Uterus (tissue), 2 donors: ENCODE data around the gene TBX6.

Experiments used
- CTCF ChIP-seq, 4 experiments: fragments of 200-600 bp in 2 of 4; fragments of 450-650 bp in 2 of 4; sonication (generic) in 2 of 4; IDR thresholded peaks; one replicate each; pipeline ENCODE4 v1.5.1; 2016 to 2019; ENCODE audit warnings: antibody characterized with exemption in 4 of 4, mild to moderate bottlenecking in 2 of 4, moderate library complexity in 1 of 4
- POLR2A ChIP-seq, 2 donors: fragments of 450-650 bp; IDR thresholded peaks; one replicate each; pipeline ENCODE4 v1.6.1; 2016; ENCODE audit warnings: antibody characterized with exemption in 2 of 2, mild to moderate bottlenecking in 1 of 2, moderate library complexity in 1 of 2

GRCh38 chr16:30063278-30063892, 28.3 kb downstream of the TBX6 start:
- TF ChIP-seq CTCF (IDR thresholded peaks at IDR 0.05) (no peak), POLR2A (IDR thresholded peaks at IDR 0.05) (no peak)
